ENCODE data around the gene FAN1.

FAN1 gene

GRCh38 chr15:30924353-30924752 lies 20.6 kb downstream of the FAN1 start:
- peak; percentile 41 for DNase-seq (ENCODE audit: low read depth)
- H3K4me3 ChIP-seq (ENCODE audit: control insufficient read depth, low read depth, low read length), result no peak overlapping the region
- no peak for TF ChIP-seq CTCF (IDR thresholded peaks at IDR 0.05; ENCODE audit: control insufficient read depth, insufficient read depth, low read depth, low read length, missing control alignments)

- TF ChIP-seq CTCF (IDR thresholded peaks at IDR 0.05; ENCODE audit: control insufficient read depth, insufficient read depth, low read depth, low read length, missing control alignments), result no peak
- DNase-seq (ENCODE audit: low read depth), result no peak
These were observed 22.0 kb downstream of the FAN1 start for GRCh38 chr15:30925686-30926085.

GRCh38 chr15:30926161-30926560 lies 22.4 kb downstream of the FAN1 start:
- no peak for DNase-seq (ENCODE audit: low read depth)
- no peak for TF ChIP-seq CTCF (IDR thresholded peaks at IDR 0.05; ENCODE audit: control insufficient read depth, insufficient read depth, low read depth, low read length, missing control alignments)
- H3K4me3 ChIP-seq (ENCODE audit: control insufficient read depth, low read depth, low read length), result no peak overlapping the region

More at GRCh38 chr15:30925686-30926085, 22.0 kb downstream of the FAN1 start:
- H3K4me3 ChIP-seq (ENCODE audit: control insufficient read depth, low read depth, low read length), result no peak overlapping the region

- no peak overlapping the region for H3K4me3 ChIP-seq (ENCODE audit: control insufficient read depth, low read depth, low read length)
- DNase-seq (ENCODE audit: low read depth), result no peak
- no peak for TF ChIP-seq CTCF (IDR thresholded peaks at IDR 0.05; ENCODE audit: control insufficient read depth, insufficient read depth, low read depth, low read length, missing control alignments)
These were observed 23.5 kb downstream of the FAN1 start for GRCh38 chr15:30927148-30927761.

GRCh38 chr15:30928076-30928475 lies 24.4 kb downstream of the FAN1 start:
- H3K4me3 ChIP-seq (ENCODE audit: control insufficient read depth, low read depth, low read length), result no peak overlapping the region
- no peak for TF ChIP-seq CTCF (IDR thresholded peaks at IDR 0.05; ENCODE audit: control insufficient read depth, insufficient read depth, low read depth, low read length, missing control alignments)
- no peak for DNase-seq (ENCODE audit: low read depth)

- no peak for DNase-seq (ENCODE audit: low read depth)
- no peak for TF ChIP-seq CTCF (IDR thresholded peaks at IDR 0.05; ENCODE audit: control insufficient read depth, insufficient read depth, low read depth, low read length, missing control alignments)
- H3K4me3 ChIP-seq (ENCODE audit: control insufficient read depth, low read depth, low read length), result no peak overlapping the region
These were observed 25.5 kb downstream of the FAN1 start for GRCh38 chr15:30929064-30929669.

Measured in AG09309 (cell line).